Trophoblast cell (in vitro differentiated cells and primary cell): ENCODE measurements around the gene MLKL.
A peak's percentile ranks its signal among the peaks of the same experiment; 100 is the strongest.

Experiments
- DNase-seq, 2 donors: peaks; one replicate each; pipeline ENCODE4 v3.0.0-alpha.2; 2016
- H2AFZ ChIP-seq: 2 replicates; pipeline ENCODE4 v1.6.1; 2013; ENCODE audit warnings: low read length, moderate library complexity, mild to moderate bottlenecking; ENCODE audit not compliant: insufficient read depth, poor library complexity
- H2AK5ac ChIP-seq: 2 replicates; pipeline ENCODE4 v1.6.1; 2013; ENCODE audit warnings: mild to moderate bottlenecking, low read length
- H2BK120ac ChIP-seq: 2 replicates; pipeline ENCODE4 v1.6.1; 2013; ENCODE audit warnings: low read length, mild to moderate bottlenecking, moderate library complexity; ENCODE audit not compliant: insufficient read depth, poor library complexity
- H2BK12ac ChIP-seq: 2 replicates; pipeline ENCODE4 v1.6.1; 2013; ENCODE audit warnings: mild to moderate bottlenecking, low read length, moderate library complexity
- H2BK5ac ChIP-seq: 2 replicates; pipeline ENCODE4 v1.6.1; 2013; ENCODE audit warnings: low read length, low read depth, moderate library complexity, mild to moderate bottlenecking; ENCODE audit not compliant: poor library complexity
- H3K14ac ChIP-seq: 2 replicates; pipeline ENCODE4 v1.6.1; 2013; ENCODE audit warnings: mild to moderate bottlenecking, low read length
- H3K18ac ChIP-seq: 2 replicates; pipeline ENCODE4 v1.6.1; 2013; ENCODE audit warnings: mild to moderate bottlenecking, low read length
- H3K23ac ChIP-seq: 2 replicates; pipeline ENCODE4 v1.6.1; 2013; ENCODE audit warnings: low read length
- H3K27ac ChIP-seq: 2 replicates; pipeline ENCODE4 v1.5.1; 2013; ENCODE audit warnings: low read depth, mild to moderate bottlenecking, inconsistent platforms, low read length, moderate library complexity
- H3K27me3 ChIP-seq: 2 replicates; pipeline ENCODE4 v1.6.1; 2013; ENCODE audit warnings: inconsistent platforms, mild to moderate bottlenecking, low read length, moderate library complexity; ENCODE audit not compliant: insufficient read depth
- H3K36me3 ChIP-seq, 2 experiments: 1 replicate in 1 of 2; 2 replicates in 1 of 2; pipeline ENCODE4 v1.6.1; 2013; ENCODE audit warnings: low read length in 2 of 2, mild to moderate bottlenecking in 2 of 2, moderate library complexity in 1 of 2; ENCODE audit not compliant: insufficient read depth in 2 of 2, control insufficient read depth in 1 of 2
- H3K4ac ChIP-seq: 2 replicates; pipeline ENCODE4 v1.6.1; 2013; ENCODE audit warnings: low read depth, mild to moderate bottlenecking, low read length, moderate library complexity
- H3K4me1 ChIP-seq, 2 experiments: 1 replicate in 1 of 2; 2 replicates in 1 of 2; pipeline ENCODE4 v1.6.1; 2013; ENCODE audit warnings: low read length in 2 of 2, mild to moderate bottlenecking in 2 of 2, moderate library complexity in 1 of 2; ENCODE audit not compliant: insufficient read depth in 2 of 2, control insufficient read depth in 1 of 2
- H3K4me2 ChIP-seq: 2 replicates; pipeline ENCODE4 v1.6.1; 2013; ENCODE audit warnings: inconsistent platforms, mild to moderate bottlenecking, low read length, moderate library complexity
- H3K4me3 ChIP-seq: 2 replicates; pipeline ENCODE4 v1.5.1; 2013; ENCODE audit warnings: mild to moderate bottlenecking, low read depth, low read length, inconsistent platforms
- H3K79me1 ChIP-seq: one replicate; pipeline ENCODE4 v1.6.1; 2013; ENCODE audit warnings: low read length
- H3K79me2 ChIP-seq: 2 replicates; pipeline ENCODE4 v1.6.1; 2013; ENCODE audit warnings: low read length, mild to moderate bottlenecking; ENCODE audit not compliant: control insufficient read depth, insufficient read depth, poor library complexity
- H3K9ac ChIP-seq: 2 replicates; pipeline ENCODE4 v1.6.1; 2013; ENCODE audit warnings: mild to moderate bottlenecking, low read length
- H3K9me3 ChIP-seq: 2 replicates; pipeline ENCODE4 v1.6.1; 2013; ENCODE audit warnings: low read depth, mild to moderate bottlenecking, control low read depth, inconsistent platforms, low read length; ENCODE audit not compliant: insufficient read depth
- H4K12ac ChIP-seq: 2 replicates; pipeline ENCODE4 v1.6.1; 2013; ENCODE audit warnings: low read depth, mild to moderate bottlenecking, low read length, moderate library complexity
- H4K8ac ChIP-seq: 2 replicates; pipeline ENCODE4 v1.6.1; 2013; ENCODE audit warnings: low read depth, mild to moderate bottlenecking, low read length, moderate library complexity
- H4K91ac ChIP-seq: one replicate; pipeline ENCODE4 v1.6.1; 2013; ENCODE audit warnings: low read depth, mild to moderate bottlenecking, low read length, moderate library complexity
- WGBS: extraction: QIAGEN DNeasy Blood & Tissue Kit; methylation state at CpG from one replicate; pipeline ENCODE4 v1.1.7; 2013; ENCODE audit warnings: missing lambda C conversion rate; ENCODE audit not compliant: insufficient read length, insufficient coverage; ENCODE audit errors: extremely low coverage; 5-methylcytosine and 5-hydroxymethylcytosine counted together

The MLKL gene

GRCh38 chr16:74735554-74735953 lies 34.9 kb upstream of the MLKL start:
- no peak overlapping the region for H3K18ac ChIP-seq
- H3K27ac ChIP-seq, result no peak overlapping the region
- no peak overlapping the region for H3K23ac ChIP-seq
- no peak overlapping the region for H2AK5ac ChIP-seq
- no peak overlapping the region for H4K12ac ChIP-seq
- no peaks in the 10 kb centered on the region for H3K9me3 ChIP-seq
- H3K79me2 ChIP-seq, result no peaks in the 10 kb centered on the region
- no peak overlapping the region for H2BK12ac ChIP-seq
- no peaks in the 10 kb centered on the region for H3K27me3 ChIP-seq
- H4K8ac ChIP-seq, result no peak overlapping the region
- H3K36me3 ChIP-seq, result no peaks in the 10 kb centered on the region
- peaks cover 19 to 20% of the 10 kb centered on the region in 2 experiments for H3K4me1 ChIP-seq
- WGBS, result no CpG with 5 or more reads among the region's 3 CpGs
- no peak overlapping the region for H3K9ac ChIP-seq
- no peak overlapping the region for H2BK5ac ChIP-seq
- no peak overlapping the region for H2AFZ ChIP-seq
- no peak overlapping the region for H3K4ac ChIP-seq
- no peak overlapping the region for H3K4me2 ChIP-seq
- peak overlapping the region; percentile 9 for H4K91ac ChIP-seq
- no peak overlapping the region for H3K4me3 ChIP-seq
- DNase-seq, result no peak
- H3K79me1 ChIP-seq, result peaks cover 4% of the 10 kb centered on the region
- H2BK120ac ChIP-seq, result peak overlapping the region; percentile 3
- H3K14ac ChIP-seq, result no peak overlapping the region

GRCh38 chr16:74735162-74735452 lies 34.4 kb upstream of the MLKL start:
- Histone ChIP-seq H3K79me1 (peaks cover 4% of the 10 kb centered on the region), H2BK120ac (peak overlapping the region; percentile 3), H3K4me2 (no peak overlapping the region), H3K27me3 (no peaks in the 10 kb centered on the region), H4K91ac (peak overlapping the region; percentile 9), H3K9ac (no peak overlapping the region), H2BK12ac (peak overlapping the region; percentile 0), H3K23ac (no peak overlapping the region), H2AFZ (no peak overlapping the region), H3K27ac (peak overlapping the region; percentile 7), H3K9me3 (no peaks in the 10 kb centered on the region), H3K79me2 (no peaks in the 10 kb centered on the region), H3K14ac (no peak overlapping the region), H2BK5ac (no peak overlapping the region), H3K4ac (no peak overlapping the region), H3K18ac (peak overlapping the region; percentile 55), H3K4me3 (no peak overlapping the region), H2AK5ac (no peak overlapping the region), H3K4me1 (peaks cover 24 to 25% of the 10 kb centered on the region in 2 experiments), H4K12ac (no peak overlapping the region), H3K36me3 (no peaks in the 10 kb centered on the region), H4K8ac (peak overlapping the region; percentile 1)
- no CpG with 5 or more reads among the region's 10 CpGs for WGBS
- DNase-seq, result no peak

GRCh38 chr16:74734361-74735161 lies 33.9 kb upstream of the MLKL start:
- Histone ChIP-seq H3K4me2 (peak overlapping the region; percentile 46), H3K14ac (peak overlapping the region; percentile 16), H4K91ac (peak overlapping the region; percentile 63), H2AK5ac (no peak overlapping the region), H3K36me3 (no peaks in the 10 kb centered on the region), H3K4me1 (peaks cover 29 to 30% of the 10 kb centered on the region in 2 experiments), H3K79me1 (peaks cover 4% of the 10 kb centered on the region), H2BK12ac (peak overlapping the region; percentile 25), H3K18ac (peak overlapping the region; percentile 55), H4K12ac (no peak overlapping the region), H3K27ac (peak overlapping the region; percentile 7), H2AFZ (no peak overlapping the region), H3K9me3 (no peaks in the 10 kb centered on the region), H3K79me2 (no peaks in the 10 kb centered on the region), H3K9ac (no peak overlapping the region), H2BK120ac (peak overlapping the region; percentile 3), H3K23ac (no peak overlapping the region), H3K4me3 (no peak overlapping the region), H2BK5ac (no peak overlapping the region), H4K8ac (peak overlapping the region; percentile 1), H3K27me3 (no peaks in the 10 kb centered on the region), H3K4ac (no peak overlapping the region)
- no peak for DNase-seq
- no CpG with 5 or more reads among the region's 21 CpGs for WGBS

- Histone ChIP-seq H3K23ac (no peak overlapping the region), H4K12ac (no peak overlapping the region), H3K79me1 (peaks cover 4% of the 10 kb centered on the region), H3K27ac (no peak overlapping the region), H4K8ac (no peak overlapping the region), H2AFZ (no peak overlapping the region), H3K4ac (no peak overlapping the region), H3K4me1 (peaks cover 29 to 31% of the 10 kb centered on the region in 2 experiments), H3K36me3 (no peaks in the 10 kb centered on the region), H2BK120ac (no peak overlapping the region), H2BK12ac (peak overlapping the region; percentile 15), H2BK5ac (no peak overlapping the region), H2AK5ac (no peak overlapping the region), H4K91ac (no peak overlapping the region), H3K79me2 (no peaks in the 10 kb centered on the region), H3K9me3 (no peaks in the 10 kb centered on the region), H3K4me2 (no peak overlapping the region), H3K27me3 (no peaks in the 10 kb centered on the region), H3K18ac (no peak overlapping the region), H3K9ac (no peak overlapping the region), H3K14ac (no peak overlapping the region), H3K4me3 (no peak overlapping the region)
- WGBS, result no CpG with 5 or more reads among the region's 15 CpGs
- DNase-seq, result no peak
Observed at GRCh38 chr16:74732707-74733350, 32.2 kb upstream of the MLKL start.
